ENCODE results near the gene KIF1B. TPM values are rescaled to one million over a fixed set of nuclear protein-coding genes. Genes with fewer than 3 reads are reported as not detected.

Gene KIF1B
- total and polyA plus RNA-seq, 9 of the 15 experiments (the other 6 are each of a cell fraction or from before 2014, with no cell fraction given) = 2.8 to 19.8 (median 11.9) TPM

- DNase-seq (ENCODE audit: extremely low read depth in 1 of 4, low spot score in 3 of 4) (no peak), ATAC-seq (no peak), FAIRE-seq (no peak)
- Histone ChIP-seq H3K4me2 (ENCODE audit: insufficient read depth, low read length) (no peak overlapping the region), H3K4me1 (replicated peaks in 1 of 2; ENCODE audit: control insufficient read depth in 2 of 2, insufficient read depth in 2 of 2, low read length in 2 of 2) (no peaks in the 10 kb centered on the region), H3K27ac (ENCODE audit: extremely low read depth, low read depth, low read length) (no peak overlapping the region), H4K20me1 (replicated peaks; ENCODE audit: control insufficient read depth, insufficient read depth, low read length) (no peaks in the 10 kb centered on the region), H3K79me2 (ENCODE audit: control insufficient read depth, insufficient read depth, low read length) (no peaks in the 10 kb centered on the region), H2AFZ (ENCODE audit: low read depth, low read length) (no peak overlapping the region), H3K27me3 (ENCODE audit: control insufficient read depth in 2 of 2, insufficient read depth in 2 of 2, low read length in 2 of 2) (peaks cover 14 to 41% of the 10 kb centered on the region in 2 experiments), H3K4me3 (no peak overlapping the region), H3K9me3 (replicated peaks; ENCODE audit: control insufficient read depth, insufficient read depth, low read depth, low read length) (no peaks in the 10 kb centered on the region), H3K36me3 (ENCODE audit: control insufficient read depth, insufficient read depth, low read length) (no peaks in the 10 kb centered on the region), H3K9ac (ENCODE audit: insufficient read depth in 1 of 2, low read depth in 2 of 2, low read length in 2 of 2) (no peak overlapping the region), H3K9me1 (ENCODE audit: control insufficient read depth, insufficient read depth, low read length) (no peaks in the 10 kb centered on the region)
- 15% methylated on average over 6 of the region's 6 CpGs for WGBS (ENCODE audit: insufficient coverage, low coverage, missing lambda C conversion rate)
- ChIA-PET CTCF (ENCODE audit: low intra/inter-chr PET ratio) (no interaction called here), POLR2A (interaction anchor here (0.6 to 1.5 kb wide), 3 partner anchors 11 to 580 kb away, joined by 3 to 8 read pairs (median 6); partner anchors contain the start of gene KIF1B)
- BruUV-seq (replicated peaks) = no TSS peak
- in situ Hi-C loops (cut with MboI) (no loop called here), intact Hi-C loops (cut with micrococcal nuclease) (no loop called here)
- TF ChIP-seq ATF4 (CRISPR knock-in tag; IDR thresholded peaks at IDR 0.05) (no peak), HIVEP1 (CRISPR knock-in tag; IDR thresholded peaks at IDR 0.05) (no peak), TAF7 (tag; IDR thresholded peaks at IDR 0.05) (no peak), TEAD1 (CRISPR knock-in tag; IDR thresholded peaks at IDR 0.05) (no peak), FOXK1 (CRISPR knock-in tag; IDR thresholded peaks at IDR 0.05; ENCODE audit: borderline replicate concordance) (no peak), RAD21 (CRISPR knock-in tag; conservative IDR thresholded peaks at IDR 0.05 in 1 of 2, IDR thresholded peaks at IDR 0.05 in 1 of 2) (no peak), ZNF165 (CRISPR knock-in tag; IDR thresholded peaks at IDR 0.05; ENCODE audit: borderline replicate concordance) (no peak), SETDB1 (IDR thresholded peaks at IDR 0.05; ENCODE audit: low read length) (no peak), HMBOX1 (IDR thresholded peaks at IDR 0.05) (no peak), DDX20 (tag; IDR thresholded peaks at IDR 0.05; ENCODE audit: low read depth) (no peak), ZNF174 (CRISPR knock-in tag; IDR thresholded peaks at IDR 0.05) (no peak), ILF3 (IDR thresholded peaks at IDR 0.05; ENCODE audit: borderline replicate concordance) (no peak), AFF4 (CRISPR knock-in tag; IDR thresholded peaks at IDR 0.05) (no peak), RBM17 (IDR thresholded peaks at IDR 0.05; ENCODE audit: borderline replicate concordance, low read depth, low read length) (no peak)
Measured at GRCh38 chr1:10193288-10193687, 17.1 kb upstream of the KIF1B start.
